HG03432 (cell line): ENCODE data around the gene SPINK1.
A peak's percentile ranks its signal among the peaks of the same experiment; 100 is the strongest.
"Not testable (repeated sequence)": the region's sequence is repeated elsewhere in the genome, so short reads cannot be mapped to it uniquely, and the experiment has no call there.

ENCODE experiments used
- ATAC-seq: cut with Tn5 transposase; IDR thresholded peaks from one replicate; pipeline ENCODE4 v1.9.1; 2021; ENCODE audit warnings: mild to moderate bottlenecking, moderate library complexity; ENCODE audit not compliant: unreplicated experiment

The SPINK1 gene

GRCh38 chr5:147831465-147831864 lies at the start of gene SPINK1:
TSS of gene SPINK1 (minus strand) at chr5:147831671. CDS start at chr5:147831577, 94 bp downstream.
- no peak for ATAC-seq

- ATAC-seq, result no peak
Measured at GRCh38 chr5:147880487-147880886, 49.0 kb upstream of the SPINK1 start.

DNA sequence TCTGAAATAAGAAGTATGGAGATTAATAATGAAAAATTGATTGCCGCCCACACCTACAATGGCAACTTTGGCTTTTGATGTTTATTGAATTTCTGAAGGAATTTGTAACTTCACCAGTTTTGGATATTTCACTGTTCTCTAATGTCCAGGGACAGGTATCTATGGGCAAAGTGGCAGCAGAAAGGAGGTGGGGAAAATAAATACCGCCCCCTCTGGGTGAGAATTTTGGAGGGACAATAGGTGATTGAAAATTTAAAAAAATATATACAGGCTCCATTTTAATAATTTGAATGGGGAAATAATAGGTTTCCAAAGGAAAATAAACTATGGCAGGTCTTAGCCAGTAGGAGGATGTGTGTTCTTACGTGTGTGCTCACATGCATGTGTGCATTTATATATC lies 48.3 kb upstream of the SPINK1 start:
- no peak for ATAC-seq

DNA sequence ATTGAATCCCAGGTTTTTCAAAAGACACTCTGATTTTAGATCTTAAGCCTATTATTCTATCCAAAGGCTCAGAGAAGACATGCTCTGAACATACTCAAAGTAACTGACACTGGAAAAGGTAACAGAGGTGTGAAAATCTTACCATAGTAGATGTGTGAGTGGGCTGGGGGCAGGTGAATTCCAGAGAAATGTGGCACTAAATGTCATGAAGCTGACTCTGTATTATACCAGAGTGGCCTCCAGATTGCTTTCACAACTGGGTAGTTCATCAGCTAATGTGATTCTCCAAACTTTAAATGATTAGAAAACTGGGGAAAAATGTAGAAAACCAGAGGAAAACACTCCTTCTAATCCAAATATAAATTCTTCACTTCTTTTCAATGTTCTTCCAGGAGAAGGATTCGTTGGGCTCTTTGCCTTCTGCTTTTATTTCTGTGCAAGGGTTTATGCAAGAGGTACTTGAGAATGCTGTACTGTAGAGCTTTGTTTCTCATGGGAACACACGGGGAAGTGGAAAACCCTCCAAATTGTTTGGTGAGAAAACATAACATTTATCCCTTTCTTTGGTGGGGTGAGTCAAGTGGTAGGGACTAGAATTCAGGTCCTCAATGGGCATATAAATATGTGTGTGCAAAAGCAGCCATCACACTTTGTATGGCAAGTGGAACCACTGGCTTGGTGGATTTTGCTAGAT lies 46.7 kb upstream of the SPINK1 start, which contains the start of gene SCGB3A2:
SCGB3A2 (plus strand) TSS at position 646 of the 694 bp plus-strand sequence. CDS start 93 bp downstream, outside the sequence.
- no peak for ATAC-seq

- ATAC-seq, result no peak
Measured at GRCh38 chr5:147876626-147877025, 45.2 kb upstream of the SPINK1 start.

DNA sequence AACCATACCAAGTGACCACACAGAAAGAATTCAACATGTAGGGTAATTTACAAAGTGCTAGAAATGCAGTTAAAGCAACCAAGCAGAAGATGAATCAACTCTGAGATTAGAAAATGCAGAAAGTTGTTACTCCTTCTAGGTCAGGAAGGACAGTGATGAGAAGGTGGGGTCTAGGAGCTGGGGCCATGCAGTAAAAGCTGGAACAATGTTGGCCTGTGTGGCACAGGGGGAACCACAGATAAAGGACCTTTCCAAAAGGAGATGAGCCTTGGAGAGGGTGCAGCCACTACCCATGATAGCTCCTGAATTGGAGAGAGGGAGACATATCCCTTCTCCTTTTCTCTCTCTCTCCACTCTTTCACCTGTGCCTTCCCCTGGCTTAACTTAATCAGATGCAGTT lies 44.7 kb upstream of the SPINK1 start:
- no peak for ATAC-seq

GRCh38 chr5:147874910-147875367 lies 43.5 kb upstream of the SPINK1 start:
- no peak for ATAC-seq

DNA sequence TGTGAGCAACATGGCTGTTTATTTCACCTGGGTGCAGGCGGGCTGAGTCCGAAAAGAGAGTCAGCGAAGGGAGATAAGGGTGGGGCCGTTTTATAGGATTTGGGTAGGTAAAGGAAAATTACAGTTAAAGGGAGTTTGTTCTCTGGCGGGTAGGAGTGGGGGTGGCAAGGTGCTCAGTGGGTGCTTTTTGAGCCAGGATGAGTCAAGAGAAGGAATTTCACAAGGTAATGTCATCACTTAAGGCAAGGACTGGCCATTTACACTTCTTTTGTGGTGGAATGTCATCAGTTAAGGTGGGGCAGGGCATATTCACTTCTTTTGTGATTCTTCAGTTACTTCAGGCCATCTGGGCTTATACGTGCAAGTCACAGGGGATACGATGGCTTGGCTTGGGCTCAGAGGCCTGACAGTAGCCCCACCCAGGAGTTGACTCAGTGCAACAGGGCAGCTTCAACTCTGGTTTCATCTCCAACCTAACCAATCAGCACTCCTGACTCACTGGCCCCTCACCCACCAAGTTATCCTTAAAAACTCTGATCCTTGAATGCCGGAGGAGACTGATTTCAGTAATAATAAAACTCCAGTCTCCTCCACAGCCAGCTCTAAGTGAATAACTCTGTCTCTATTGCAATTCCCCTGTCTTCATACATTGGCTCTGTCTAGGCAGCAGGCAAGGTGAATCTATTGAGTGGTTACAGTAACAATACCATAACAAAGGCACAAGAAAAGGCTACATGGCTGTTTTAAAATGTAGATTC lies 42.8 kb upstream of the SPINK1 start:
- ATAC-seq, result not testable (repeated sequence)

GRCh38 chr5:147872744-147873435 lies 41.4 kb upstream of the SPINK1 start:
- not testable (repeated sequence) for ATAC-seq

- not testable (repeated sequence) for ATAC-seq
Measured at GRCh38 chr5:147871980-147872549, 40.6 kb upstream of the SPINK1 start.

GRCh38 chr5:147869892-147870291 lies 38.4 kb upstream of the SPINK1 start:
- not testable (repeated sequence) for ATAC-seq

DNA sequence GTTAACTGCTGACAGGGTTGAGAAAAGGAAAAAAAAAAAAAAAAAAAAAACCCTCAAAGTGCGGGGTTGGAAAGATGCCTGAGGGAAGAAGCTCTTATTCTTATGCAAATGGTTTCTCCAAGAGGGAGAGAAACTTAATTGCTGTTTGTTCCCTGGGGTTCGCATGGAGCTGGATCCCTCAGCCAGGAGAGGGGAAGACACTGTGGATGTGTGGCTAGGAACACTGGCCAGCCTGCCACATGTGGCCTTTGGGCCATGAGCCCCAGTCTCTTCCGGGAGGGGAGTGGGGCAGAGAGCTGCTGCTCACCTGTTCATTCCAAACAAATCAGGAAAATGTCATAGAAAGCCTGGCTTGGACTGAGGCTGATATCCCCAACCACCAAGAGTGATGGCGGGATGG lies 37.6 kb upstream of the SPINK1 start:
- no peak for ATAC-seq

- no peak for ATAC-seq
Measured at GRCh38 chr5:147863454-147864158, 32.1 kb upstream of the SPINK1 start.

DNA sequence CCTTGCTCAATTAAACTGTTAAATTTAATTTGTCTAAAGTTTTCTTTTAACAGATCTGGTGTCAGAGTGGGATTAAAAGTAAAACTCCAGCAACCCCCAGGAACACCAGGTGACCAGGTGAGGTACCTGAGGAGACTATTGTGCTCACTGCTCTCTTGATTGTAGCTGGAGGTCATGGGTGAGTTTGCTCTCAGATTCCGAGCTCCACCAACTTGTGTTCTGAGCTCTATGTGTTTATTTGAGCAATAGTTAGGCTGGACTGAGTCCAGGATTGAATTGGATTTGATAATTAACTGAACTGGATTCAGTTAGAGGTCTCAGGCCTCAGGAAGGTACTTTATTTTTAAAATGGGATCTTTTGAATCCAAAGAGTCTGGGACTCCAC lies 29.2 kb upstream of the SPINK1 start:
- no peak for ATAC-seq

DNA sequence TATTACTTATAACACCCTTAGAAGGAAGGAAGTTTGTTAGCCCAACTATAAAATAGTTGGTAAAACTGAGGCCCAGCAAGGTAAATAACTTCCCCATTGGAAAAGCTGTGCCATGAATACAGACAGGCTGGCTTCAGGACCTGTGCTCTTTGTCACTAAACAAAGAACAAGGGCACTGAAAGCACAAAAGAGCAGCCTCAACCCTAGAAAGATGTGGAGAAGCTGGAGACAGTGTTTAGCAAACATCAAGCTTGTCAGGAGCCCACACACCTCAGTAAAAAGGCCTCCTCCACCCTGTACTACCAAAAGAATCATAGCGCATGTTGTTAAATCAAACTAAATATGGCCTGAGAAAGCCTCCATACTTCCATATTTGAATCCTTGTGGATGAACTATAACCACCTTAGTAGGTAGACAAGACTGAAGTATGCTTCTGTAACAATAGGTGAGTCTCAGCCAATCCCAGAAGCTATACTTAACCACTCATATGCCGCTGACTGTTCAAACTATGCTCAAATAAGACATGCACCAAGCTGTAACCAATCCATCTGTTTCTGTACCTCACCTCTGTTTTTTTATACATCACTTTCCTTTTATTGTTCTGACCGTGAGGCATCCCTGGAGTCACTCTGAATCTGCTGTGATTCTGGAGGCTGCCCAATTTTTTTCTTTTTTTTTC lies 28.6 kb upstream of the SPINK1 start:
- no peak for ATAC-seq

DNA sequence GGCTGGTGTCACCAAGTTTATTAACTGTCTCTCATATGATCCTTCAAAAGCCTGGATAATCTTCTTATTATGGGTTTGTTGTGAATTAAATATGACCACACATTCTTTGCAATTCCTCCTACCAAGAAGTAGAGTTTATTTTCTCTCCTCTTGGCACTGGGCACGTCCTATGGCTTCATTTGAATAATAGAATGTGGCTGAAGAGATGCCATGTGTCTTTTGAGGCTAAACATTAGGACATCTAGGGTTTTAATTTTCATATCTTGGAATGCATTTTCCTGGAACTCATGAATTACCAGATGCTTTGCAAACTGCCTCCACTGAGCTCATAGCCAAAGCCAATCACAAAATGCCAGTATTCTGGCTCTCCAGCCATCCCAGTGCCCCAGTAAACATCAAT lies 27.1 kb upstream of the SPINK1 start:
- ATAC-seq, result no peak

GRCh38 chr5:147857302-147858129 lies 26.0 kb upstream of the SPINK1 start:
- ATAC-seq, result peak; percentile 91

DNA sequence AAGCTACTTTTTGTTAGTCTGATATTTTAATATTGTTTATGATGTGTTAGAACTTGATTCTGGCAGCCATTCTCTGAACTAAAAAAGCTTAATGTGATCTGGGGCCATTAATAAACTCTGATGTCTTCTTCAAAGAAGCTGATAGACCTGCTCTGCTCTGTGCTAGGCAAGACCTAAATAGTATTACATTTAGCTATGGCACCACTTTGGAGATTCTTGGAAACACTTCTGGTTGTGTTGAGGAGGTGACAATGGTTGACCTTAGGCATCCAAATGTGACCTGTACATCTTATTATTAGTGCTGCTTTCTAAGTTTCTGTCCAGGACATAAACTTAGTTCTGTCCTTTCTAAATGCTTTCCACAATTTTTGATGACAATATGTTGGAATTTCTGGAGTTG lies 25.3 kb upstream of the SPINK1 start:
- no peak for ATAC-seq

DNA sequence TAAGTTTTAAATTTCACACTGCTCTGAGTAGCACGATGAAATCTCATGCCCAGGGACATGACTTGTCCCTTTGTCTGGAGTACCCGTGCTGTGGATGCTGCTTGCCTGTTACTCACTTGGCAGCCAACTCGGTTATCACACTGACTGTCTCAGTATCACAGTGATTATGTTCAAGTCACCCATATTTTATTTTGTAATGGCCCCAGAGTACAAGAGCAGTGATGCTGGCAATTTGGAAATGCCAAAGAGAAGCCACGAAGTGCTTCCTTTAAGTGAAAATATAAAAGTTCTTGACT lies 24.3 kb upstream of the SPINK1 start:
- ATAC-seq, result no peak
